NK-92 (cell line): ENCODE data around the gene GRIK1.

Experiments
- DNase-seq: peaks from one replicate; lab custom pipeline; 2025; ENCODE audit not compliant: unreplicated experiment; lab: John Stamatoyannopoulos, UW

Gene GRIK1

DNA sequence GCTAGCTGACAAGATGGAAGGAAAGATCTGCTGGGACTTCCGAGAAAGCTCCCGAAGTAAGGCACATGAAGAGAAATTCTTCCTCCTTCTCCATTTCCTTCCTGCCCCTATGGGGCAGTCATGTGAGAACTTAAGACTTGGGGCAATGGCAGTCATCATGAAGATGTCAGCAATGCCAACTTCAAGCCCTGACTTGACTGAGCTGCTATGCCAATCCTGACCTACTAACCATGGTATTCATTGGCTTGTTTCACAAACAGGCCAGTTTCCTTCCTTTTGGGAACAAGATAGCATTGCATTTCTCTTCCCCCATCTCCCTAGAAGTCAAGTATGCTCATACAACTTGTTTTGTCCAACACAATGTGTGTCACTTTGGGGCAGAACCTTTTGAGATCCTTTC lies 25.5 kb downstream of the GRIK1 start:
- no peak for DNase-seq

DNA sequence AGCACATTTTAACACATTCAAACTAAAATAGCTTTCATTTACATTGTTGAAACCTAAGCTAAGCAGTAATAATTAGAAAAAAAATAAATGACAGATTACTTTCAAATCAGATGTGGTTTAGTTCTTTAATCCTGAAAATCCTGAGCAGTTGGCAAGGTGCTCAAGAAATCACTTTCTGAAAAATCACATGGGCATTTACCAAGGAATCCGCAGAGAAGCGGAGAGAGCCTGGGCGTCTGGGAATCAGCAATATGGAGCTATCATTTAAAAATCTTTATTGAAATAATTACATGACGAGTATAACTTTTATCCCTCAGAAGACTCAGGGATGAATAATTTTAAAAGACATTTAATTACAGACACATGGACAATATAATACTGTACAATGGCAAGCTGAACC lies 30.2 kb downstream of the GRIK1 start:
- DNase-seq = no peak

DNA sequence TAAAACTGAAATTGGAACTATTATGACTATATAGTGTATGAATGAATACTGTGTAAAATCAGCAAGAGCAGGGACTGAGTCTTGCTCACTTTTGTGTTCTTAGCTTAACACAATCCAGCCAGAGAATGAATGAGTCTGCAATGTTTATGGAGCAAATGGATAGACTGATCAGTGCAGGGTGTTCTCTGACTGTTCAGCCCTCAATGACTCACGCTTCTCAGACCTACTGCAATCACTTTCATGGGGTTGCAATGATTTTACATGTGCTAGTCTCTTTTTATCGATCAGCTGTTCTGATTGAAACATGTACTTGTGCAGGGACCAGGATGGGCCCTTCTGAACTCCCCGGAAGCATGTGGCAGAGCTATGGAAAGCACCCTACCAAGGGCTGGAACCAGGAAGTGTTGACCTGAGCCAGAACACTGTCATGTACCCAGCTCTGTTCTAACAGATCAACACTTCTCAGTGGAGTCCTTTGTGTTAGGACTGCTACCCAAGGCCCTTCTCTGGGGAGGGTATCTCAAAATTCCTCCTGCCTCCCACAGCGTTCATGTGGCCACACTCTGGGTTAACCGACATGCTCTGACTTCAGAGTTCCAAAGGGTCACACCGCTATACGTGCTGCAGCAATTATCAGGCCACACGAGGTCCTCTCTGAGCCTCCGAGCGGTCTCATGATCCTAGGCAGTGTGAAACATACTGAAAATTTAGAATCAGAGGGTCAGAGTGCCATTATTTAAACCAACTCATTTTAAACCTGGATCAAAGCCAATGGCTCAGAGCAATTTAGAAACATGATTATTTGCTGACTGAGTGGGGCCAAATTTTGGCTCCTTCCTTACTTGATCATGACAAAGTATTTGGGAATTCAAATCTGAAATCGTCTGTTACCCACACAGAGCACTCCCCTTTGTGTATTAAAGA lies 35.2 kb downstream of the GRIK1 start:
- no peak for DNase-seq

DNA sequence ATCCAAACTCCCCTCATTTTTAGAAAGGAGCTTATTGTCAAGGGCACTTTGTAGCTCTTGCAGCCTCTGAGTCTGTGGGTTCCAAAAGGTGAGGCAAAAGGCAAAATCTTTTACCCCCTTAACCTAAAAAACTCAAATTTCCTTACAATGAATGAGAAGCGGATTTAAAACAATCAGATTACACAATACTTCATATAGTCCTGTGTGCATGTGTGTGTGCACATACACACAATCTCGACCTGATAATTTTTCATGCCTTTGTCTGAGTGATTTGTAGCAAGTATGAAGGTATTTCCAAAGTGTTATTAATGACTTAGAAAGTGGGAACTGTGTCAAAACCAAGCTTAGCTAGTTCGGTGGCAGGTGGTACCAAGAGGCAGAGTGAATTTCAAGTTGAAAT lies 42.9 kb downstream of the GRIK1 start:
- DNase-seq = no peak

DNA sequence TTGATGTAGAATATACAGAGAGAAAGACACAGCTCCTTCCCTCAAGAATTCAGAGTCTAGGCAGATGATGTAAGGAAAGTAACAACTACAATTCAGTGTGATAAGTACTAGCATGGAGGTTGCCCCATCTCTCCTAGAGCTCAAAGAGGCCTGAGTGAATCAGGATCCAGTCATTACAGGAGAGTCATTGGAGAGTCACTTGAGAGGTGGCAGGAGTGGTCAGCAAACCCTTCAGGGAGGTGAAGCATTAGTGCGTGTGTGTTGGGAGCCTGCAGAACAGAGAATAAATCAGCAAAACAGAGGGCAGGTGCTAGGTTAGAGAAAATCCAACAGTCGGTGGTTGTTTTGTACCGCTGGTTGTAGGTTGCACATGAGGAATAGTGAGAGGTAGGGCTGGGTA lies 46.1 kb downstream of the GRIK1 start:
- no peak for DNase-seq

DNA sequence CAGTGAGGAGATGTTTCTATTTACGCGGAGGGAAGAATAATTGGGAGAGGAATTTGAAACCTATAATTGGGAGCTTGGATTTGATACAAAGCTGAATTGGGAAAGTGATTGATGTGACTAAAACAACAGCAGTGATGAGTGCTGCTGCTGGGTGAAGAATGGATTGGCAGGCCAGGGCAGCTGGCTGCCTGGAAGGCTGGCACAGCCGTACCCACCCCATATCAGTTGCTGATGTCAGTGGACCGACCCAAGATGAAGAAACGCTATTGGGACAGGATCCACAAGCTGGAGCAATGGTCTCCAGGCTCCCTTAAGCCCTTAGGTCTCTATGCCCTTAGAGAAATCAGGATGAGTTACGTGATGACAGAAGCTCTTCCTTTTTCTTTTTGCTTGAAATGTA lies 47.4 kb downstream of the GRIK1 start:
- no peak for DNase-seq

DNA sequence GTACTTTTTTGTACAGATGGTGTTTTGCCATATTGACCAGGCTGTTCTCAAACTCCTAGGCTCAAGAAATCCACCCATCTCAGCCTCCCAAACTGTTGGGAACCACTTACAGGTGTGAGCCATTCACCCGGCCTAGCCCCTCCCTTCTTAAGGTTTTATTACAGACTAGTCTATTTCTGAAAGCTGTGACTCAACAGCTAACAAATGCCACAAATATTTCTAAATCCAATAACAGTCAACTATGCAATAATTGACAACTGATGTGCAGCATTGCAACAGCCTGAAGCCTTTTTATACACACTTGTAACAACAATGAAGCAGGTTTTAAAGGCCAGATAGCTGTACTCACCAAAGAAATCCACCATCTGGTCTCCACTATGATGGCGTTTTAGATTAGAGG lies 51.4 kb downstream of the GRIK1 start:
- no peak for DNase-seq

DNA sequence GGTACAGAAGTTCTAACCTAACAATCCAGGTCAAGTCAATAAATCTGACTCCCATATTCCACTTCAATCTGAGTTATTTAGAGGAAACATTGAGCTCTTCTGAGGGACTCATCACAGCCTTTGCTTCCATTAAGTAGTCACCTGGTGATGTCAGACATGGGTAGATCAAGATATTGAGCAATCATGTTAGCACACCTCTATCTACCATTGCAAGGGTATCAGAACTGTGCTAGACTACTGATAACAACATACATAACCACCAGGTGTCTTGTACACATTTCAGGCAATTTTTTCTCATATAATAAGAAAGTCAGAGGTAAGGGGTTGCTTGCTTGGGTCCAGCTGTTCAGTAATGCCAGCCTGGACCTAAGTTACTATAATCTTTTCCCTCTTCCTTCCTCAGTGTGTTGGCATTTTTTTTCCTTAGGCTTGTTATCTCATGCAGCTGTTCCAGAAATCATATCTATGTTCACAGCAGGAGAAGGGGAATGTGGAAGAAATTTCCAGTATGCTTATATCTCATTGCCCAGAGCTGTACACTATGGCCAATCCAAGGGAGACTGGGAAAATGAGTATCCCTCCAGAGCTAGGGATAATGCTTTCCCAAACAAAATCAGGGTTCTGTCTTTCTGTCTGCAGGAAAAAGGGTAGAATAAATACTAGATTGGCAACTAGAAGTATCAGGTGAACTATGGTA lies 52.3 kb downstream of the GRIK1 start:
- DNase-seq = no peak

DNA sequence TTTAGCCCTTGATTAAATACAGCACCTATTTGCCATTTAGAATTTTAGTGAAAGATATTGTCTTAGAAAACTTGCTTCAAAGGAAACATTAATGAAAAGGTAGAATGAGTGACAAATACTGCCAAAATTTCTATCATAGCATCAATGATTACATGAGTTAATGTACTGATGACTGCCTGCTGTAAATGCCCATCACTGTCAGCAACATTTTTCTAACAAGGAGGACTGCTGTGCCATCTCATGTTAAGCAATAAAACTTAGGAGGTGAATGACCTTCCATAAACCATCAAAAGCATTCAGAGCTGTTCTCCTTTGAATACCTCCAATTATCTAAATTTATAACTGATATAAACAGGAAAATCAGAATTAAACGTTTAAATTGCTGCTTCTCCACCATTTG lies 54.3 kb downstream of the GRIK1 start:
- DNase-seq = no peak

DNA sequence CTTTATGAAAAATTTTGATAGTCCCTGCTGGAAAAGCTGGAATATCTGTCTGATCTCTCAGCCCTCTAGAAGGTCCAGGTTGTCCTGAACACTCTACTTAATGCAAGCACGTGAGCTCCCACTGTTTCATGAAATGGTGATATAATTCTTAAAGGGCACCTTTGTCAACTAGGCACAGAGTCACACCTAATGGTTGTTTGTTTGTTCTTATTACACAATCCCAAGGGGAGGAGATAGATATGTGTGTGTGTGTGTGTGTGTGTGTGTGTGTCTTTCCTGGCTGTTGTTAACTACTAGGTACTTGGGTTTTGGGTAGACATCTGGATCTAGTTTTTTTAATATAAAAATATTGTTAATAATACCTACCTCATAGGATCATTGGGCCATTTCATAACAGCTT lies 63.9 kb downstream of the GRIK1 start:
- DNase-seq = no peak

DNA sequence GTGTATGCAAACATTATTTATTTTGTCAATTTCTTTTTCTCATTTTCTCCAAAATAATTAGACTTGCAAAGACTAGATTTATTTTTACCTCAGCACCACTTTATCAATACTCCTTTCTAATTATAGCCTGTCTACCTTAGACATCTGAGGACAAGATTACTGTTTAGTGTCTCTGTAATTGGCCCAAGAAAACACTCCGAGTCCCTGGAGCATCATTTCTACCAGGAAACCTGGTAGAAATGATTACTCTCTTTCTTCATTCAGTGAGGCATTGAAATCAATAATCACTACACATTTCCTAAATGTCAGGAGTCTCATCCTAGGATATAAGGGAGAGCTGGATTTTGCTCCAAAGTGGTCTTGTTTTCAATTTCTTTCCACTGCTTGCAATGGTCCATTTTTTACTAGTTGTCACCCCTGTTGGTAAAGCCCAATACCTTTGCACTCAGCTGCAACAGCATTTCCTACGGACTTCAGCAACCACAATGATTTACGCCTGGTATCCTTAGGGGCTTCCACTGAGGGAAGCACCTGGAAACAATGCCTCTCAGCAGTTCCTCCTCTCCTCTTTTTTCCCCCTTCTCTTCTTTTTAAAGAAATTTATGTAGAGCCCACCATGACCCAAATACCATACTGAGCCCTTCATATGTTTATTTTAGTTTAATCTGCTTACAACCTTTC lies 64.6 kb downstream of the GRIK1 start:
- no peak for DNase-seq

DNA sequence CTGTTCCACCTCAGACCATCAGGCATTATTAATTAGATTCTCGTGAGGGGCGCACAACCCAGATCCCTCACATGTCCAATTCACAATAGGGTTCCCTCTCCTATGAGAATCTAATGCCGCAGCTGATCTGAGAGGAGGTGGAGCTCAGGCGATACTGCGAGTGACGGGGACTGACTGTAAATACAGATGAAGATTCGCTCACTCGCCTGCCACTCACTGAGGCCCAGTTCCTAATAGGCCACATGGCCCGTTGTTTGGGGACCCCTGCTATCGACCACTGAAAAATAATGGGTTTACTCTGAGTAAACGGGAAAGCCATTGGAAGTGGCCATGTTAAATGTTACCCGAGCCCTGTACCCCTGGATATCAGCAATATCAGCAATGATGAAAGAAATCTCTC lies 65.9 kb downstream of the GRIK1 start:
- DNase-seq = no peak

DNA sequence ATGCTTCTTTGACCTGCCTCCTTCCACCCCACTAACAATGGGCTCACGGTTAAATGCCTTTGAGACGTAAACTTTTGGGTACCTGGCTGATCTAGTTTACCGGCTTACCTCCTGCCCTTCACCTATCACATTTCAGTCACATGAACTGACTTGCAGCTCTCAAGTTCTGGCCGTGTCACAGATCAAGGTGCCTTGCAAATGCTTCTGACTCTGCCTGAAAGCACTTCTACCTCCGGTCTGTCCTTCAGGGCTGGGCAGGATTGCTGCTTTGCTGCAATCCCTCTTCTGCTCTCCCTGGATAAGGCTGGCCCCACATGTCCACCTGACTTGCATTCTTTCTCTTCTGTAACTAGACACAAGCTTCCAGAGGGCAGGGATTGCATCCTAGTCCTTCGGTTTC lies 69.0 kb downstream of the GRIK1 start:
- no peak for DNase-seq

DNA sequence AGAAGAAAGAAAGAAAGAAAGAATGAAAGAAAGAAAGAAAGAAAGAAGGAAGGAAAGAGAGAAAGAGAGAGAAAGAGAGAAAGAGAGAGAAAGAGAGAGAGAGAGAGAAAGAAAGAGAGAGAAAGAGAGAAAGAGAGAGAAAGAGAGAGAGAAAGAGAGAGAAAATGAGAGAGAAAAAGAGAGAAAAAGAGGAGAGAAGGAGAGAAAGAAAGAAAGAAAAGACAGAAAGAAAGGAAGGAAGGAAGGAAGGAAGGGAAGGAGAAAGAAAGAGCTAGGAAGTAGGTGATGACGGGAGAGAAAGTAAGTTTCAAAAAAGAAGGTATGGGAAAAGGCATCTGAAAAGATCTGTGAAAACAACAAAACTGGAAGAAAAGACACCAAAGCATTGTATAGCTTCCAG lies 72.0 kb downstream of the GRIK1 start:
- no peak for DNase-seq

DNA sequence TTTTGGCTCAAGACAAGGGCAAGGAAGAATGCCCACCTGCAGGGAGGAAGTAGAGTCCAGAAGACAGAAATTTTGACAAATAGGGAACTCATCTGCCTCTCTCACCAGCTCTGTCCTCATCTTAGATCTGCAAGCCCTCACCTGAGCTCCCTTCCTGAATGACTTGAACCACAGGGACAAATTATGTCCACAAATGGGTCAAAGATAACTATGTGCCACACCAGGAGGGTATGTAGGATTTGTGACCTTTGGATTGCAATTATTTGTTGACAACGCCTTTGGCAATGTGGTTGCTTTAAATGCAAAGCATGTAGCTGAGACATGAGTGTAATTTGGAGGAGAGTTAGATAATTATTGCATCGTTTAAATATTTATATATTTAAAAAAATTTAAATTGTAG lies 79.5 kb downstream of the GRIK1 start:
- DNase-seq = no peak

DNA sequence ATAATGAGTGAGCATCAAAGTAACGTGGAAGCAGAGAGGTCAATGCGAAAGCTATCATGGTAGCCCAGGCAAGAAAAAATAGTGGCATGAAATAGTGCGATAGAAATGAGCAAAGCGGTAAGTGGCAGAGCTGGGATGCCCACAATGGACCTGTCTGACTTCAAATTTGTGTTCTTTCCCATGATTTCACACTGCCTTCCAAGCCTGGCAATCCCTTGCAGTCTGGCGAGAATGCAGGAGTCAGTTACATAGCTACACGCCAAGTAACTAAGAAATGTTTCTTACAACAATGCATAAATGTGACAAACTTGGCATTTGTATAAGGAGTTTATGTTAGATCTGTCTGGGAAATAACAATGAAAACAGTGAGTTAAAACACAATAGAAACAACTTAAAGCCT lies 82.6 kb downstream of the GRIK1 start:
- DNase-seq = no peak

DNA sequence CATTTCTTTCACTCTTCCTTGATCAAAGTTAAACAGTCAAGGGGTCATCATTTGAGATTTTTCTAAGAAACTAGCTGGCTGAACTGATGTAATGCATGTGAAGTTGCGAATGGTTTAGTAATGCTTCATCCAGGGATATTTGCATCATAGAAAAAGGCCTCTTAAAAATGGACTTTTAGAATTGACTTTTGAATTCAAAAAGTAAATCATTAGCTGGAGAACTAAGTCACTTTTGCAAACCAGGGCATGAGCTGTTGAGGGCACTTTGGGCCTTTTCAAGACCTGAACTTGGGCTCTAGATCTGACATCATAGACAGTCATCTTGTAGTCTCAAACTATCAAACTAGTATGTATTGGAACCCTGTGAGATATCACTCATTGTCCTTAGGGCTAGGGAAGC lies 85.0 kb downstream of the GRIK1 start:
- DNase-seq = no peak

DNA sequence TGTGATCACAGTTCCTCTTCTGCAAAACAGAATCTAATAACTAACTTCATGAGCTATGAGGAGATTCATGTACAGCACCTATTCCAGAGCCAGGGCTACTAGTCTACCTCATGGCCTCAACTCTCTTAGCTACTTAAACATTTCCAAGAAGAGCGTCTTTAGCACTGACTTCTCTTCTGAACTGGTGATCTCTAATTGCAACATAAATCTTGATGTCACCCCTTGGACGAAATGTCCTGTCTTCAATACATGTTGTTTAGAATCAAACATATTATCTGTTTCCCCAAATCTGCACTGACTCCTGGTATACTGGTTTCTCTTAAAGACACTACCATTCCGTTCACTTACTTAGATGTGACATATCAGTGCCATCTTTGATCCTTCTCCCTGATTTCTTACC lies 88.2 kb downstream of the GRIK1 start:
- DNase-seq = no peak

DNA sequence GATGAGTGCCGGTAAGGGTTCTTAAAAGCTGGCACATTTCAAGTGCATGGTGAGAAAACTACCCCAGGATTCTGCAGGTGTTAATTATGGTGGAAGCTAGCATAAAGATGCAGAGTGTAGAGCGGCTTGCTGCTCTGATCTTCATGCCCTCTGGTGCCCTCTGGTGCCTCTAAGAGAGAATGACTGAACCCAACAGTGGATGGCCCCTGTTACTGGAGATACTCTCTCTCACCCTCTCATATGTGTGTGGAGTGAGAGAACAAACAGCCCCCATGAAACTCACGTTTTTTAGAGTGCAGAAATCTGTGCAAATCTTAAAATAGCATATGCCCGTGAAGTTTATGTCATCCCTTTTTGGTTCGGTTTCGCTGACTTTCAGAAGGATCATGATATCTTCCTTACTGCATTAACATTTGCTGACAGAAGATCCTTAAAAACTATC lies 90.0 kb downstream of the GRIK1 start:
- DNase-seq = no peak

DNA sequence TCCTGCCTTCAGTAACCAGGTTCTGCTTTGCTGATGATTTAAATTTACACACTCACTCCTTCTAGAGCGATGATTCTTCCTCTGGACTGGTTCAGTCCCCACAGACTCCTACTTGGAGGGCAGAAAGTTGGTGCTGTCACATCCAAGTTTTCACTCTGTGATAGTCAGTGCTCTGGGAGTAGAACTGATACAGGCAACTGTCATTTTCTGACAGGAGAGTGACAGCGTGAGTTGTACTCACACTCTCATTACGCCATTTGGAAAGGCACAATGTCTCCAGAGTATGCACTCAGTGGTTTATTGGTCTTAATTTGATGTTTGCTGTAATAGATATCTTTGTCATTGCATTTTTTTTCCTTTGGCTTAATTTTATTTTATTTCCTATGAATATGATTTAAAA lies 96.0 kb downstream of the GRIK1 start:
- DNase-seq = no peak

DNA sequence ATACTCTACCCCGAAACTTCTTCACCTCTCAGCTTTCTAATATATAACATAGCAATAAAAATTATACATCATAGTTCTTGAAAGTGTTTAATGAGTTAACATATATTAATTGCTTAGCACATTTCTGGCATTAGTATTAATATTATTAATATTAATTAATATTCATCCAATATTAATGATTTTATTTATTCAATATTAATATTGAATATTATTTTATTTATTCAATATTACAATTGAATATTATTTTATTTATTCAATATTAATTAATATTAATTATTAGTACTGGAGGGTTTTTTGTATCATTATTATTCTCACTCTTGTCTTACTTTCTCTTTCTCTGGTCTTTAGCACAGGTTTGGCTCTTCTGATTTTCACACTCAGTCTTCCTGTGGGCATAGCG lies 105.2 kb downstream of the GRIK1 start:
- DNase-seq = no peak

DNA sequence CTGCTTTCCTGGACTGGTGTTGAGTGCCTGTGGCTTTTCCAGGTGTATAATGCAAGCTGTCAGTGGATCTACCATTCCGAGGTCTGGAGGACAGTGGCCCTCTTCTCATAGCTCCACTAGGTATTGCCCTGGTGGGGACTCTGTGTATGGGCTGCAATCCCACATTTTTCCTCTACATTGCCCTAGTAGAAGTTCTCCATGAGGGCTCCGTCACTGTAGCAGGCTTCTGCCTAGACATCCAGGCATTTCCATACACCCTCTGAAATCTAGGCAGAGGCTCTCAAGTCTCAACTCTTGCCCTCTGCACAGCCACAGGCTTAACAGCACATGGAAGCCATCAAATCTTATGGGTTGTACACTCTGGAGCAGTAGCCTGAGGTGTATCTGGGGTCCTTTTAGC lies 107.6 kb downstream of the GRIK1 start:
- no peak for DNase-seq
